NCI-H2196 (cell line): ENCODE data around the gene CCL2.

Source experiments
- DNase-seq: peaks from one replicate; lab custom pipeline; 2025; ENCODE audit not compliant: unreplicated experiment; lab: John Stamatoyannopoulos, UW

The CCL2 gene

DNA sequence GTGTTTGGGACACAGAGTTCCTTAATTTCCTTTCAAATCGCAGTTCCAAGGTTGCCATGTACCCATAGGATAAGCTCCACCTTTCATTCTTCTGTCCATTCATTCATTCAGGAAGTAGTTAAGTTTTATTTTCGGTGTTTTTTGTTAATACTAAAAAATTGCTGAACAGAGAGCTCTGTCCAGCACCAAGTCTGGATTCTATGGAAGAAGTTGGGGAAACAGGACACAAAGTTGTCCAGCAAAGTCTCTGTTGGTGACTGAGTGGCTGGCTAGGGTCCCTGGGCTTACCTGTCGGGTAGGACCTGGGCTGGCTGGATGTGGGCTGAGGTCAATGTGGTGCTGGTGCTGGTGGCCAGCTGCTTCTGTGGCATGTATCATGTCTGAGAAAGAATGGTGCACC, 17.6 kb upstream of the CCL2 start:
- DNase-seq: no peak

DNA sequence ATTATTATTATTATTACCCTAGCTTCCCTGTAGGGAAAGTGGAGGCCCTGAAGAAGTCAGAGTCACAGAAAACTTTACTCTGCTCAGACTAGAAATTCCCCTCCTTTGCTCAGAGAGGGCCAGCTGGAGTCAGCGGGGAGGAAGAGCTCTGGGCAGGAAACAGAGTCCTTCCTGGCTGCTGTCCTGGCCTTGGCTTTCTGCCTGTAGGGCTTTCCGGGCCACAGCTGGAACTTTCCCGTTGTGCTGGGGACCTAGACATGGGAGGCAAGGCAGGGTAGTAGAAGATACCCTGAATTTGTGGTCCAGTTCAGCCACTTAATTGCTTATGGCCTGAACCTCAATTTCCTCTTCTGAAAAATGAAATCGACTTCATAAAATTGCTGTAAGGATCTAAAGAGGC, 14.0 kb upstream of the CCL2 start:
- DNase-seq: no peak

DNA sequence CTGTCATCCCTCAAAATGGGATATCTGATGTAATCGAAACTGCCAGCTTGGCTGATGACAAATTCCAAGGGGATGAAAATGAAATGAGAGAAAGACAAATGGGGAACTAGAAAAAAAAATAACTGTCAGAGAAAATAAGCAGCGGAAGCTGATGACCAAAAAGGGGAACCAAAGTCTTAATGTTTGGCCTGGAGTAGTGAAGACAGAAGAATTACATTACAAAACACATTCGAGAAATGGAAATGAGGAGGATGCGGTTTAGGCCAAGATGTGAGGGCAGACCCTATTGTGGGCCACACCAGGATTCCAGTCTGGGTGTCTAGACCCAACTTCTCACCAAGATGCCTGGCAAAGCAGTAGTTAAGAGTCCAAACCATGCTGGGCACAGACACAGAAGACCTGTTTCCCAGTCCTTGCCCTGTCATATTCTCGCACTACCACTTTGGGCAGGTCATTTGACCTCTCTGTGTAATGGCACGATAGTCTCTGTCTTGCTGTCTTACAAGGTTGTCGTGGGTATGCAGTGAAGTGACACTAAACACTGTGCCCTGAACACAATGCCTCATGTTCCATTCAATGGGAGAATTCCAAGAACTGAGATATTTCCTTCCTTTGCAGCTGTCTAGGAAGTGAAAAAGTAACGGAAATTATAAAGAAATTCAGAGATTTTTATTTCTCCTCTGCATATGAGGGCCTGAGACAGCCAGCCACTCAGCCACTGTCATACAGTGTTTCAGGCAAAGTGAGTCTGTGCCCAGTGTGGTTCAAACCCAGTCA, 12.3 kb upstream of the CCL2 start:
- DNase-seq: no peak

DNA sequence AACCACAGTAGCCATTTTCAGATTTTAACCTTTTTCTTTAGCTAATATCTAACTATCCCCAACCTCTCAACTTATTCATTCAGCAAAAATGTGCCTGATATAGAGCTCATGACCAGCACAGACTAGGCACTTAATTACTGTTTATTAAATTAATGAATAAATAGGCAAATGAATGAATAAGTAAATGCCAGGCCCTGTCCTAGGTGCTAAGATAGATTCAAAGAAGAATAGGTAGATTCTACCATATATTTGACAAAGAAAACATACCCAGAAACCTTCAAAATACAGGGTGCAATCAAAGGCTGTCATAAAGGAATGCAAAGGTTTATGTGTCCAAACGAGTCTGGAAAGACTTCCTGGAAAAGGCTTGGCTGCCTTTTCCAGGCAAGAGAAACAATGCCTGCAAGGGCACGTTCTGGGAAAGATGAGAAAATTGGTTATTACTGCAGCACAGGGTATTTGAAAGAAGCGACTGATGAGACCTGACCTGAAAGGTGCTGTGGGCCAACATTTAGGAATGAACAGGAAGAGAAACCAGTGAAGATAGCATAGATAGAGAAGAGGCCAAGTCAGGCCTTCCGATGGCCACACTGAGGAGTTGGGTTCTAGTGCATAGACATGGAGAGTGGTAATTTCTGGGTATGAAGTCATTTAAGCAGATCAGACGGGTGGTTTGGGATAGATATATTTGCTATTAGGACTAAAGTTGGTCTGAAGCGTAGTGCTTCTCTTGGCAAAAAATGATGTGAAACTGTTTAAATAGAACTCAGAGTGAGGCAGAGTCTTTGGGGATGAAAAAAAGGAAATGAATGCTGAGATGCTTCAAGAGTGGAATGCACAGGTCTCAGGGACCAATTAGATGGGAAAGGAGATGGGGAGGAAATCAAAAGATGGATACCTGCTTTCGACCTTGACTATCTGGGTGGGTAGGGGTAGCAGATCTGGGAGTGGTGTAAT, 11.4 kb upstream of the CCL2 start:
- no peak for DNase-seq

DNA sequence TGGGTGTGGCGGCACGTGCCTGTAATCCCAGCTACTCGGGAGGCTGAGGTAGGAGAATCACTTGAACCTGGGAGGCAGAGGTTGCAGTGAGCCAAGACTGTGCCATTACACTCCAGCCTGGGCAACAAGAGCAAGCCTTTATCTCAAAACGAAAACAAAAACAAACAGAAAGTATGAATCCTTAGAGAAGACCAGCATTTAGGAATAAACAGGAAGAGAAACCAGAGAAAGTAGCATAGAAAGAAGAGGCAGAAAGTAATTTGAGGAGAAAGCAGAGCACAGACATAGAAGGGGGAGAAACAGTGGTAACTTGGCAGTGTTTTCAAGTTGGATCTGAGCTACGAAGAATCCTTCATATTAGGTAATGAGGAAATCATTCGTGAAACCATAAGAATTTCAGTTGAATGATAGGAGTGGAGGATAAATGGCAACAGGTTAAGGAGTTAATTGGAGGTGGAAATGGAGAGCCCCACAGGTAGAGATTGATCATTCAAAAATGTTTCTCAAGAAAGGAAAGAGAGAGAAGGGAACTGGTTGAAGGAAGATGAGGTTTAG, 9.7 kb upstream of the CCL2 start:
- no peak for DNase-seq

DNA sequence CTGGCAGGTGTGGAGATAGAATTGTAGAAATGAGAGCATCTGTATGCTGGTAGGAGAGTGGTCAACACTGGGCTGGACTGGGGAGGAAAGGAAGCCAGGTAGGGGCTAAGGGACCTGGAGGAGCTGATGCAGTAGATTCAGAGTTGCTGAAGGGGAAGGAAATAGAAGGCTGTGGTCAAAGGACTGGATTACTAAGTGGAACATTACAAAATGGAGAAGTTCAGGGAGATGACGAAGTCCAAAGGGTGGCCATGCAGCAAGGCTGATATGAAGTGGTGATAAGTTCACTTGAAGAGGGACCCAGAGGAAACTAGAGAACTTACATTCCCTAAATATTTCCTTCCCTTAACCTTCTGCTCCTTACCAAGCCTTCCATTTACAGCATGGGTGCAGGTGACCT, 8.6 kb upstream of the CCL2 start:
- DNase-seq: no peak

DNA sequence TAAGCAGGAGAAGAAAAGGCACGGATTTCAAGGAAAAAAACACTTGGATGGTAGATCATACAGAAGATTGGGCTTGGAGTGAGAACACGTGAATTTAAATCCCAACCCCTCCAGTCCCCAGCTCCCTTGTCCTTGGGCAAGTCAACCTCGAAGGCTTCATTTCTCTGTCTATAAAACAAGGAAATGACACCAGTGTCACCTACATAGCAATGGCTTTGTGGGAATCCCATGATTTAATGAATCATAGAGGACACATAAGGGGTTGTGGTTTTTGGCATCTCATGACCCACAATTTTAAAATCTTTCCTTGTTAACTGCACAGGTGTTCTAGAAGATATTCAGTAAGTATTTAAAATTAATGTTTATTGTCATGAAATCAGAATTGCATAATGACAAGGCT, 8.2 kb upstream of the CCL2 start:
- no peak for DNase-seq

DNA sequence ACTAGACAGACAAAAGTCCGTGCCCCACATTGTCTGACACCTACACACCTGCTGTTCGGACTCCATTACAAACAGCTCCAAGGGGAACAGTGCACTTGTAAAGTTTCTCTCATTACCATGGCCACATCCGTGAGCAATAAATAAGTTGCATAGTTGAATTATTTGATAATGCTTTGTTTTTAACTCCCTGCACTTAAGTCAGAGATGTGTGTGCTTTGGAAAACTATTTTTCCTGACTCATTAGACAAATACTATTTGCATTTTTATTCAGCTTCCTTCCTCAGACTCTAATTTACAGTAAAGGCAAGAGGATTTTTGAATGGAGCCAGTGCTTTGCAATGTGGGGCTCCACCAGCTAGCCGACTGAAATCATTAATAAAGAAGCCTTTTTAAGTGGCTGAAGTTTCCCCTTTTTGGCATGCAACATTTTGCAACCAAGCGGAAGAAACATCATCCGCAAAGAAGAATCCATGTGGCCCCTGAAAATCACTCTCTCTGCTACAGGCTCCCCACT, 6.5 kb upstream of the CCL2 start:
- no peak for DNase-seq

DNA sequence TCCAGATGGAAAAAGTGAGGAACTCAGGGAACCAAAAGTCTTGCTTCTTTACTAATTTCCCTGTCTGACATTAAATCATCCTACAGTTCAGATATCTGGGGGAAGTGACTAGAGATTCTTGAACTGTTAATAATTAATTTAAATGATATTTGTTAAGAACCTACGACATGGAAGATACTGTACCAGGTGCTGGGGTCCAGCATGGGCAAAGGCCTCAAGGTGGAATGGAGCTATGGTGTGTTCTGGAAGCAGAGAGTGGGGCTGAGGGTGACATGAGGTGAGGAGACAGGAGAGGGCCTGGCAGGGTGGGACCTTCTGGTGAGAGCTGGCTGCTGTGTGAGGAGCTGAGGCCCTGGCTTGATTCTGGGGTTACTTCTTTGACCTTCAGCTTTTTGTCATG, 6.0 kb upstream of the CCL2 start:
- no peak for DNase-seq

DNA sequence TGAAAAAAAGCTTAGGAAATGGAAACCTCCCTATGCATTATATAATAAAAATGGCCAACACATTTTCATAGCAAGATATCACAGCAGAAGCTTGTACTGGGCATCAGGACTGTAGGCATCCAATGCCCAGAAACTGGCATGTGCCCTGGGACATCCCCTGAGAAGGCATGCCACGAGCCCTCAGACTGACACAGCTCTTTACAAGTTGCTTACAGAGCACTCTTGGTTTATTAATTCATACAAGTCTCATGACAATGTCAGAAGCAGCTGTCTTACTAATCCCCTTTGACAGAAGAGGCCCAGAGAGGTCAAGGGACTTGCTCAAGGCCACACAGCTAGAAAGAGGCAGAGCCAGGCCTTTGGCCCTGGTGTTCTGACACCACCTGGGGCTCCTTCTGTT, 5.6 kb upstream of the CCL2 start:
- DNase-seq: no peak

DNA sequence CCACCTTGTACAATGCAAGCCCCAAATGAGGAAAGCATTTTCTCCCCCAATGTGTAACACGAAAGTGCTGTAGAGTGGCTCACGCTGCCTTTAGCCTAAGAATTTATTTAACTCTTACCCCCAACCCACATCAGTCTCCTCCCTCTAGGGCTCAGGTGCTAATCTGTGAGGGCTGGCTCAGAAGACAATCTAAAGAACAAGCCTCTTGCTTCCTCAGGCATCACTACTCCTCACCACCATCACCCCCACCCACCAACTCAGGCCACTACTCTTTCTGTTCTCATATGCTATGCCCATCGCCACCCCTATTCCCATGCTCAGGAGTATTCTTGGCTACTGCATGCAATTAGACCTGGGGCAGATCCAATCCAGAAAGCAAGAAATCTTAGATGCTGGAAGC, 3.9 kb upstream of the CCL2 start:
- DNase-seq: no peak

DNA sequence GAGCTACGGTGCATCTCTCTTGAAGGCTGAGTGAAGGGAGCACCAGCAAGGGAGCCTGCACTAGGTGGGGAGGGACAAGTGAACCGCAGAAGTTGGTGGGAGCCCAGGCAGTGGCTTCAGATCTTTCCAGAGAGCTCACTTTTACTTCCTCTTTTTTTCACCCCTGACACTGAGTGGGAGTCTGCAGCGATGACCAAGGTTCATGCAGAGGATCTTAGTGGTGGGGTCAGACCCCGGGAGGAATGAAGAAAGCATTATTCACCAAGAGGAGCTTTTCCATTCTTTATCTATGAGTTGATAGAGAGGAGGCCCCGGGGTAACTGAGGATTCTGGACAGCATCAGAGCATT, 3.0 kb upstream of the CCL2 start:
- DNase-seq: no peak

DNA sequence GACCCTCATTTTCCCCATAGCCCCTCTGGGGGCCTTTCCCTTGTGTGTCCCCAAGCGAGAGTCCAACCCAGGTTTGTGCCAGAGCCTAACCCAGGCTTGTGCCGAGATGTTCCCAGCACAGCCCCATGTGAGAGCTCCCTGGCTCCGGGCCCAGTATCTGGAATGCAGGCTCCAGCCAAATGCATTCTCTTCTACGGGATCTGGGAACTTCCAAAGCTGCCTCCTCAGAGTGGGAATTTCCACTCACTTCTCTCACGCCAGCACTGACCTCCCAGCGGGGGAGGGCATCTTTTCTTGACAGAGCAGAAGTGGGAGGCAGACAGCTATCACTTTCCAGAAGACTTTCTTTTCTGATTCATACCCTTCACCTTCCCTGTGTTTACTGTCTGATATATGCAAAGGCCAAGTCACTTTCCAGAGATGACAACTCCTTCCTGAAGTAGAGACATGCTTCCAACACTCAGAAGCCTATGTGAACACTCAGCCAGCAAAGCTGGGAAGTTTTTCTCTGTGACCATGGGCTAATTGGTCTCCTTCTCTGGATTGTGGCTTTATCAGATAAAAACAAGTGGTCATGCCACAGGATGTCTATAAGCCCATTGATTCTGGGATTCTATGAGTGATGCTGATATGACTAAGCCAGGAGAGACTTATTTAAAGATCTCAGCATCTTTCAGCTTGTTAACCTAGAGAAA, 2.5 kb upstream of the CCL2 start:
- no peak for DNase-seq

DNA sequence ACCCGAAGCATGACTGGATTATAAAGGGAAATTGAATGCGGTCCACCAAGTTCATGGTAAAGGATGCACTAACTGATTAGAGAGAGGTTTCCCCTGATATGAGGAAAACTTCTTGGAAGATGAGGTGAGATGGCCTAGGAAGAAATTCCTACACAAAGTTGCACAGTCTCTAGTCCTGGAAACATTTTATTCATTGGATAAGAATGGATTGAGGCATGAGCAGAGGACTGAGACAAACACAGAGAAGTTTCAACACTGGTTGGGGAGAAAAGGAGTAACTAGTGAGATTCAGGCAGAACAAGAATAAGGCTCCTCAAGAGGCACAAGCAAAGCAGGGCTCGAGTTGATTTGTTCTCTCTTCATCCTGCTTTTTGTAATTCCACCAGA, 2.0 kb upstream of the CCL2 start:
- DNase-seq: no peak

DNA sequence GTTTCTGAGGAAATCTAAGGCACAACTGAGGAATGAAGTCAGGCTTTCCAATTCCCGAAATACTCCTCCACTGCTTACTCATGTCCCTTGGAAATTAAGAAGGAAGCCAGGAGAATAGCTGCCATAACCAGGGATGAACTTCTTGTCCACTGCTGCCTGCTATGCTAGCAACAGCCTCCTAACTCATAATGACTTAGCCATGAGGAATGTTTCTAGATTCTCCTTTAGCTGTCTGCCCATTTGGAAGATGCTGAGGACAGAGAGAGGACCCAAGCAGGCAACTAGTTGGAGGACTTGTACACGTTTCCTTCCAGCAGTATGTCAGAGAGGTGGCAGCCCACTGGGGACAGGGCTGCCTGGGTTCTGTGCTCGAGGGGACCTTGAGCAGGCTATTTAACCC, 939 bp upstream of the CCL2 start:
- no peak for DNase-seq

DNA sequence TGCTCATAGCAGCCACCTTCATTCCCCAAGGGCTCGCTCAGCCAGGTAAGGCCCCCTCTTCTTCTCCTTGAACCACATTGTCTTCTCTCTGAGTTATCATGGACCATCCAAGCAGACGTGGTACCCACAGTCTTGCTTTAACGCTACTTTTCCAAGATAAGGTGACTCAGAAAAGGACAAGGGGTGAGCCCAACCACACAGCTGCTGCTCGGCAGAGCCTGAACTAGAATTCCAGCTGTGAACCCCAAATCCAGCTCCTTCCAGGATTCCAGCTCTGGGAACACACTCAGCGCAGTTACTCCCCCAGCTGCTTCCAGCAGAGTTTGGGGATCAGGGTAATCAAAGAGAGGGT, 272 bp downstream of the CCL2 start:
- no peak for DNase-seq

DNA sequence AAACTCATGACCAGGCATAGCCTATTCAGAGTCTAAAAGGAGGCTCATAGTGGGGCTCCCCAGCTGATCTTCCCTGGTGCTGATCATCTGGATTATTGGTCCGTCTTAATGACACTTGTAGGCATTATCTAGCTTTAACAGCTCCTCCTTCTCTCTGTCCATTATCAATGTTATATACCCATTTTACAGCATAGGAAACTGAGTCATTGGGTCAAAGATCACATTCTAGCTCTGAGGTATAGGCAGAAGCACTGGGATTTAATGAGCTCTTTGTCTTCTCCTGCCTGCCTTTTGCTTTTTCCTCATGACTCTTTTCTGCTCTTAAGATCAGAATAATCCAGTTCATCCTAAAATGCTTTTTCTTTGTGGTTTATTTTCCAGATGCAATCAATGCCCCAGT, 756 bp downstream of the CCL2 start:
- DNase-seq: no peak

DNA sequence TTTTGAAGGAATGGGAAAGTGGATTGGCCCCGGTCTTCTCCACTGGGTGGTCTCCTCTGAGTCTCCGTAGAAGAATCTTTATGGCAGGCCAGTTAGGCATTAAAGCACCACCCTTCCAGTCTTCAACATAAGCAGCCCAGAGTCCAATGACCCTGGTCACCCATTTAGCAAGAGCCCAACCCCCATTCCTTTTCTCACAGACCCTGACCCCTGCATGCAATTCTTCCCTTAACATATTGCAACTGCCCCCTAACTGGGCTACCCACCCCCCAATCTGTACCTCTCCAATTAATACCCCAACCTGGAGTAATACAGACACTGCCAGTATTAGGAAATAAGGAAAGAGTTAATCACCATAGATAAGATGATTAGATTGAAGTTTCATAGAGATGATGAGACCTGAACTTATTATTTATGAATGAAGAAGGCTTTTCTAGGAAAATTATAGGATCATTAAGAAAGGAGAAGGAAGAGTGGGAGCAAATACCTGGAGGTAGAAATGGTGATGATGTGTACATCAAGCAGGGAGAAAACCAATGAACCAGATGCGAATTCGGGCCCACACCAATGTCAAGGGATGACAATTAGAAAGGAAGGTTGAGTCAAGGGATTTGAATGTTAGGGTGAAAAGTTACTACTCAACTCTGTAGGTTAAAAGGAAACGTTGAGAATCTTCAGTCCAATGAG, 2.4 kb downstream of the CCL2 start:
- no peak for DNase-seq

DNA sequence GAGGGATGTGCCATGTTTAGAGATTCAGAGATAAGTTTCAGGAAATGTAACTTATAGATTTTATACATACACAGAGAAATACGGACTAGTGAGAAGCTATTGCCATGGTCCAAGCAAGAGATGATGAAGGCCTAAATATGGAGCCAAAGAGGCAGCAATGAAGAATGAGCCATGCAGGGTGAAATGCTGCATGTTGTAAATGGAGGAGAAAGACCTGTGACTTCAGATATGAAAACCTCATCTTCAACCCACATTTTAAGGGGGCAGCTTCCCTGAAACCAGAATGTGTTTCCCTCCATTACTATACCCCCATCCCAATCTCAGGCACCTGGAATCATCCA, 2.9 kb downstream of the CCL2 start:
- DNase-seq: no peak

DNA sequence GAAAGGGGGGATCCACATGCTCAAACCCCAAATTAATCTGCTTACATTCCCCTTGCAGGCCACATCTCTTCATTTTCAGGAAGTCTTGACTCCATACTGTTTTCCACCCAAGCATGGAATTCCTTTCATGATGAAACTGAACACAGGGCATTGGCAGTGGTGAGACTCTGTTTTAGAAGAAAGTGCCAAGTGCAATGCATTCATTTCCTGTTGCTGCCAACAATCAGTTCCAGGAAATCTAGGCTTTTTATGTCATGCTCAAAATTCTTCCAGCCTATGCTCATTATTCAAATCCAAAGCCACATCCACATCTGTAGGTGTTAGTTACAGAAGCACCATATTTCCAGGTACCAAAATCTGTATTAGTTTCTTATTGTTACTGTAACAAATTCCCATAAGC, 4.1 kb downstream of the CCL2 start:
- DNase-seq: no peak

DNA sequence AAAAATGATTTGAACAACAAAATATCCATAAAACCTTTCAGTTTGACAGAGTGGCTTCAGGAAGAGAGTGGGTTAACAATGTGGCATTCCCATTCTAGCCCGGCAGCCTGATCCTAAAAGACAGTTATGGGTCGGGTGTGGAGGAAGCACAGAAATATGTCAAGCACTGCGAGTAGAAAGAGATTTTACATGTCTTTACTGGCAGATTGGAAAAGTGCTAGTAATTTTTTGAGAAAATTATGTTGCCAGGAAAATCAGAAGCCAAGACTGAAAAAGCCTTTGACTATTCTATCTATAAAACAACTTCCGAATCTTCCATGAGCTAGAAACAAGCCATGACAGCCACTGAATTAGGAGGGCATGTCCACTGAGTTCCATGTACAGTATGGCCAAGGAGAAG, 5.8 kb downstream of the CCL2 start:
- DNase-seq: no peak
